ENCODE results near the gene CCL3. TPM values are rescaled to one million over a fixed set of nuclear protein-coding genes. Genes with fewer than 3 reads are reported as not detected.
A peak's percentile ranks its signal among the peaks of the same experiment; 100 is the strongest.

The CCL3 gene
- total RNA-seq, 3 donors from 2014 or later (not counting 1 experiment from before 2014, with no cell fraction given) = 381 to 547 (median 450) TPM

- TF ChIP-seq CTCF (IDR thresholded peaks at IDR 0.05) = no peak
- Mint-ChIP-seq H3K9me3 (no peaks in the 10 kb centered on the region), H3K36me3 (peaks cover 34% of the 10 kb centered on the region), H3K4me1 (peaks cover 30 to 58% of the 10 kb centered on the region in 2 donors), H3K4me3 (no peak overlapping the region), H3K27ac (peak overlapping the region in 1 of 2 donors; percentile 29), H3K27me3 (ENCODE audit: low read depth in 2 of 2) (peaks cover 0 to 2% of the 10 kb centered on the region in 2 donors)
- Histone ChIP-seq H3K27me3 (ENCODE audit: control insufficient read depth, insufficient read depth, low read length) (no peaks in the 10 kb centered on the region), H3K4me3 (ENCODE audit: low read length) (no peak overlapping the region), H3K27ac (ENCODE audit: low read length) (no peak overlapping the region), H3K4me1 (ENCODE audit: control insufficient read depth, insufficient read depth, low read length) (no peaks in the 10 kb centered on the region), H3K36me3 (ENCODE audit: control insufficient read depth, insufficient read depth, low read length) (peaks cover 3% of the 10 kb centered on the region), H3K9me3 (ENCODE audit: control insufficient read depth, insufficient read depth, low read length) (no peaks in the 10 kb centered on the region)
- WGBS (ENCODE audit: insufficient coverage) = 75% methylated on average over 3 of the region's 4 CpGs
- ATAC-seq (no peak), DNase-seq (no peak)
- intact Hi-C loops (cut with micrococcal nuclease) = no loop called here
These were observed 45.5 kb upstream of the CCL3 start for GRCh38 chr17:36135465-36135864.

- Histone ChIP-seq H3K4me1 (ENCODE audit: control insufficient read depth, insufficient read depth, low read length) (no peaks in the 10 kb centered on the region), H3K9me3 (ENCODE audit: control insufficient read depth, insufficient read depth, low read length) (no peaks in the 10 kb centered on the region), H3K36me3 (ENCODE audit: control insufficient read depth, insufficient read depth, low read length) (peaks cover 3% of the 10 kb centered on the region), H3K4me3 (ENCODE audit: low read length) (no peak overlapping the region), H3K27ac (ENCODE audit: low read length) (no peak overlapping the region), H3K27me3 (ENCODE audit: control insufficient read depth, insufficient read depth, low read length) (no peaks in the 10 kb centered on the region)
- Mint-ChIP-seq H3K36me3 (peaks cover 34% of the 10 kb centered on the region), H3K27me3 (ENCODE audit: low read depth in 2 of 2) (peaks cover 0 to 2% of the 10 kb centered on the region in 2 donors), H3K9me3 (no peaks in the 10 kb centered on the region), H3K4me1 (peaks cover 39 to 74% of the 10 kb centered on the region in 2 donors), H3K27ac (peak overlapping the region in 1 of 2 donors; percentile 35), H3K4me3 (no peak overlapping the region)
- 91% methylated on average over 4 of the region's 4 CpGs for WGBS (ENCODE audit: insufficient coverage)
- intact Hi-C loops (cut with micrococcal nuclease) = no loop called here
- TF ChIP-seq CTCF (IDR thresholded peaks at IDR 0.05) = no peak
- DNase-seq = no peak
- no peak for ATAC-seq
These were observed 43.8 kb upstream of the CCL3 start for GRCh38 chr17:36133602-36134236.

- Histone ChIP-seq H3K9me3 (ENCODE audit: control insufficient read depth, insufficient read depth, low read length) (no peaks in the 10 kb centered on the region), H3K27ac (ENCODE audit: low read length) (no peak overlapping the region), H3K4me3 (ENCODE audit: low read length) (no peak overlapping the region), H3K27me3 (ENCODE audit: control insufficient read depth, insufficient read depth, low read length) (no peaks in the 10 kb centered on the region), H3K36me3 (ENCODE audit: control insufficient read depth, insufficient read depth, low read length) (peaks cover 3% of the 10 kb centered on the region), H3K4me1 (ENCODE audit: control insufficient read depth, insufficient read depth, low read length) (peaks cover 11% of the 10 kb centered on the region)
- Mint-ChIP-seq H3K27me3 (ENCODE audit: low read depth in 2 of 2) (peaks cover 0 to 2% of the 10 kb centered on the region in 2 donors), H3K36me3 (peaks cover 34% of the 10 kb centered on the region), H3K9me3 (no peaks in the 10 kb centered on the region), H3K4me1 (peaks cover 41 to 75% of the 10 kb centered on the region in 2 donors), H3K27ac (peak overlapping the region; percentile 35 to 49), H3K4me3 (no peak overlapping the region)
- TF ChIP-seq CTCF (IDR thresholded peaks at IDR 0.05) = no peak
- DNase-seq (no peak), ATAC-seq (no peak)
- WGBS (ENCODE audit: insufficient coverage) = 53% methylated on average over 2 of the region's 2 CpGs
- intact Hi-C loops (cut with micrococcal nuclease) = no loop called here
These were observed 42.5 kb upstream of the CCL3 start for GRCh38 chr17:36132421-36132831.

GRCh38 chr17:36131931-36132330 lies 42.0 kb upstream of the CCL3 start:
- 91% methylated on average over 3 of the region's 3 CpGs for WGBS (ENCODE audit: insufficient coverage)
- Histone ChIP-seq H3K36me3 (ENCODE audit: control insufficient read depth, insufficient read depth, low read length) (peaks cover 3% of the 10 kb centered on the region), H3K27me3 (ENCODE audit: control insufficient read depth, insufficient read depth, low read length) (no peaks in the 10 kb centered on the region), H3K9me3 (ENCODE audit: control insufficient read depth, insufficient read depth, low read length) (no peaks in the 10 kb centered on the region), H3K4me3 (ENCODE audit: low read length) (no peak overlapping the region), H3K27ac (ENCODE audit: low read length) (no peak overlapping the region), H3K4me1 (ENCODE audit: control insufficient read depth, insufficient read depth, low read length) (peaks cover 15% of the 10 kb centered on the region)
- no peak for TF ChIP-seq CTCF (IDR thresholded peaks at IDR 0.05)
- peaks cover 41 to 75% of the 10 kb centered on the region in 2 donors for H3K4me1 Mint-ChIP-seq
- peak overlapping the region; percentile 46 to 49 for H3K27ac Mint-ChIP-seq
- DNase-seq (no peak), ATAC-seq (no peak)
- H3K4me3 Mint-ChIP-seq = no peak overlapping the region
- intact Hi-C loops (cut with micrococcal nuclease) = no loop called here
- no peaks in the 10 kb centered on the region for H3K9me3 Mint-ChIP-seq
- H3K27me3 Mint-ChIP-seq (ENCODE audit: low read depth in 2 of 2) = peaks cover 0 to 2% of the 10 kb centered on the region in 2 donors
- peaks cover 31% of the 10 kb centered on the region for H3K36me3 Mint-ChIP-seq
